Superior temporal gyrus (tissue), 1 donor: ENCODE data around the gene ARFGAP3.

Experiments used
- DNase-seq: peaks from one replicate; pipeline ENCODE4 v3.0.0-alpha.2; 2016; ENCODE audit errors: extremely low spot score

Gene ARFGAP3

DNA sequence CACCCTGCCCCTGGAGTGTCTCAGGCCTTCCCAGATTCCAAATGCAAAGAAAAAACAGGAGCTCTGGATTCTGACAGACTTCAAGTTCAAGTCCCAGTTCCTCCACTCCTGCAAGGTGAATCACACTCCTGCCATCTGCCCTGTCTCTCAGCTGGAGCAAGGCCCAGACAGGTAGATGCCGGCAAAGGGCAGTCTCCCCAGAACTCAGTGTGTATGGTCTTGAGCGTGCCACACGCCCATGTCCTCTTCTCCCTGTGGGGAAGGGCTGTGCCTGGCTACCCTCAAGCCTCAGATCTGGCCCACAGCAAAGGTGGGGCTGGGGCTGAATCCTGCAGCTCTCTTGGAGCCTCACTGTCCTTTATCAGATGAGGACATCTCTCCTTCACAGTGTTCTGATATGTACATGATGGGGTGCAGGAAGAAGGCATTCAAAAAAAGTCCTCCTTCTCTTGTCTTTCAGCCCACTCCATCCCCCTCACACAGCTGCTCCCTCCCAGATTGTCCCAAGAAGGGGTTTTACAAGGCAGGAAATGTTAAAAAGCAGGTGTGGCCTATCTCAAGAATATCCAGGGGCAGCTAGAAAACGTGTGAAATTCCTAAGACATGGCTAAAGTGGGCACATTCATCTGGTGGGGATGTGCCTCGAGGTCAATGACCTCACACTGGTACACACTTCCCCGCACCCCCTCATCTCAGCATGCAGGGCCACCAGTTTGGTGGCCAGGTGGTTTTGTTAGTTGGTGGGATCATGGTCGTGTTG is 27.7 kb upstream of the ARFGAP3 start:
- no peak for DNase-seq

GRCh38 chr22:42883970-42884369 is 26.9 kb upstream of the ARFGAP3 start:
- no peak for DNase-seq

DNA sequence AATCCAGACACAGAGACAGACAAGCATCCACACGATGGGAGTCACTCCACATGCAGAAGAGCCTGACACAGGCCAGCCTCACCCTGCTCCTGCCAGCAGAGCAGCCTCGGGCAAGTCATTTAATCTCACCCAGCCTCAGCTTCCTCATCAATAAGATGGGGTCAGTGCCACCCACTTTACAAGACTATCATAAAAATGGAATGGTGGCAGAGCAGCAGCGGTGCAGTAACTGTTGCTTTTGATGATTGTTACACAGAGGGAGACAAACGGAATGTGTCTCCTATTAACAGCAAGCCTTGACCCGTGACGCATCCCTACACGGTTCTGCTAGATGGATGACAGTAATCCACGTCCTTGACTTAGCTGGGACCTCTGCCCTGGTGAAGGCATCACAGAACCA is 26.0 kb upstream of the ARFGAP3 start:
- no peak for DNase-seq

- DNase-seq, result no peak
Measured at GRCh38 chr22:42881982-42882656, 25.0 kb upstream of the ARFGAP3 start.

GRCh38 chr22:42881298-42881697 is 24.2 kb upstream of the ARFGAP3 start:
- no peak for DNase-seq

GRCh38 chr22:42880815-42881214 is 23.7 kb upstream of the ARFGAP3 start:
- DNase-seq, result no peak

DNA sequence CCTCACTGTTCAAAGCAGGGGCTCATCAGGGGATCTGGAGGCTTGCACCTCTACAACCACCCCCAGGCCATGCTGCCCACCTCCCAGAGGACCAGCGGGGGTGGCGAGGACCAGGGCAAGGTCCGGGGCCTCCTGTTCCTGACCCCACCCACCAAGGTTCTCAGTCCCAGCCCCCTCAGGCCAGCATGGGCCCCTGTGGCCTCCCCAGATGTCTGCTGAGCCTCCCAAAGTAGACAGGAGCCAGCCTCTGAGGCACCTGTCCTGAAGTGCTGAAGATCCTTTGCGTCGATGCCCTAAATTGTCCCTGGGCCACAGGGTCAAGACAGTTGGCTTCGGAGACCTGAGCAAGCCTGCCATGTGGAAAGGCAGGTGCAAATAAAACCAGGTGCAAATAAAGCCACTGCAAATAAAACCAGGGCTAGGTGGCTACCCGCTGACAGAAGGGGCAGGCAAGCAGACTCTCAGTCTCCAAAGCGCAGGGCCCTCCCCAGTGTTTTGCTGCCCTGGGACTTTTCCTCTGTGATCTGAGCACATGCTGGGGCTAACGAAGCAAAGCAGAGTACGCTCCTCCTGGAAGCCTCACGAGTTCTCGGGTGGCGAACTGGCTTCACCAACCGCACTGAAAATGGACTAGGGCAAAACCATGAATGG is 22.4 kb upstream of the ARFGAP3 start:
- no peak for DNase-seq

DNA sequence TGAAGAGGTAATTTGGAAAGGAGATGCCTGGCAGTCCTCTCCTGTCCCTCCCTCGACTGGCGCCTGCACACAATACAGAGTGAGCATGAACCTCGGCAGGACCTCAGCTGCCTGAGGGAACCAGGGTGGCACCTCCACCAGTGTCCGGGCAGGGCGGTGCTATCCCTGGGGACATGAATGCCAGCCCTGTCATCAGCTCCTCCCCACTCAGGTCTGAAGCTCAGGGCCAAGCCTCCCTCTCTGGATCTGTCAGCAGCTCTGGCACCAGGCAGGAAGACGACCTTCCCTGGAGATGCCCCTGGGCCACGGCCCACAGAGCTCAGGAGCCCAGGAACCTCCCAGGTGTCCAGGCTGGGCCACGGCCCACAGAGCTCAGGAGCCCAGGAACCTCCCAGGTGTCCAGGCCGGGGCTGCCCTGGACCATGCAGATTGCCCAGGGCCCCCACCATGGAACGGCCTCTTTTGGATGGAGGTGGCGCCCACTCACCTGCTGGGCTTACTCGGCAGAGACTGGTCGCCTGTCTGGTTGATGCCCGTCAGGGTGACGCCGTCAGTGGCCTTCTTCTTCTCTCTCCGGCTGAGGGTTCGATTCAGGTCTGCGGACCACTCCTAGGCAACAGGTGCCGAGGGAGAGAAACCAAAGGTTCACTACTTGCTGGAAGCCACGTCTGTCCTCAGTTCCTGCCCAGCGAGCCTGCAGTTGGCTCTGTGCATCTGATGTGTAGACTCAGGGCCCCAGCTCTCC is 21.7 kb upstream of the ARFGAP3 start:
- no peak for DNase-seq

DNA sequence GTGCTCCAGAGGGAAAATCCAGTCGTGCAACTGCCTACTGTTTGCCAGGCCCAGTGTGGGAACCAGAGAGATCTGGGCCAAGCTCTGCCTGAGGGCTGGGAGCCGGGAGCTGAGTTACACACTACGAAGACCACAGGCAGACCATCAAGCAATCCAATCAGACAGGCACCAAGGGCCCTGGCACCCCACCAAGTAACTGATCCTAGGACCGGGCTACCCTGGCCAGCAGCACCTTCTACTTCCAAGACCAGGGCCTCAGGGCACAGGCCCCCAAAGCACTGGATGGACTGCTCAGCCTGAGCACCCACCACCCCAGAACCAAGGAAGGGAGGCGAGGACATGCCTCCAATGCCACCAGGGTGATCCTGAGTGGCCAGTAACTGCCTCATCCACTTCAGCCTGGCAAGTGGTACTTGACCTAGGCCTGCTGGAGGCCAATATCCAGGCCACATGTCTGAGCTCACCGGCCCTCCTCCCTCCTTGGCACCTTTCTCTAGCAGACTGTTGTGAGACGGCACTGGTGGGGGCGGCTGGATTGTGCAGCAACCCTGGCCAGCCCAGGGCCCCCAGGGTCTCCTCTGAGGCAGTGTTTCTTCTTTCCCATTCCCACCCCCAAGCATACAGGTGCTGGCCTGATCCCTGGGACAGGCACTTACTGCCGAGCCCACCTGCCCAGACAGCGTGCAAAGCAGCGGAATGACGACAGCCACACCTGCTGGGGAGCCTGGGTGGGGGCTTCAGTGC is 20.7 kb upstream of the ARFGAP3 start:
- DNase-seq, result no peak

DNA sequence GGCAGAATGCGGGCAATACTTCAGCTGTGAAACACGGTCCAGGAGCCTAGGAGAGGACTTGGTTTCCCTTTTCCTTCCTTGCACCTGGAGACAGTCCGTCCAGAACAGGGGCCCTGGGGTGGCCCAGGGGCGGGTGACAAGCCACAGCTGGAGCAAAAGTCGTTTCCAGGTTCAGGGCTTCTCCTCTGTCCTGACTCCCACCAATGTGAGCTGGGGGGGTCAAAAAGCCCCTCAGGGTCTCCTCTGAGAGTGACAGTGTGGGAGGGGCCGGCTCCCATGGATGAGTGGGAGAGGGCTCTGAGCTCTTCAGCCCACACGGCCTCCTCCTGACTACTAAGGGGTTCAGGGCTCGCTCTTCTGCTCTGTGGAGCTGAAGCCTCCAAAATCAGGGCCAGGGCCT is 20.1 kb upstream of the ARFGAP3 start:
- DNase-seq, result no peak

GRCh38 chr22:42876041-42876440 is 19.0 kb upstream of the ARFGAP3 start:
- DNase-seq, result no peak

DNA sequence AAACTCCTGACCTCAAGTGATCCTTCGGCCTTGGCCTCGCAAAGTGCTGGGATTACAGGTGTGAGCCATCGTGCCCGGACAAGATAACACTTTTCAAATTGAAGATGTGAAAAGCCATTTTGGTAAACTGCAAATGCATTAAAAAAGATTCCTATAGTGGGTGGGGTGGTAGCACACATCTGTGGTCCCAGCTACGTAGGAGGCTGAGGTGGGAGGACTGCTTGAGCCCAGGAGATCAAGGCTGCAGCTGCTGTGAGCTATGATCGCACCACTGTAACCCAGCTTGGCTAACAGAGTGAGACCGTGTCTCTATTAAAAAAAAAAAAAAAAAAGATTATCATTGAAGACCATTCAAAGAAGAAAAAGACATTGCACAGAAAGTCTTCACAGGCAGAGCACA is 16.9 kb upstream of the ARFGAP3 start:
- DNase-seq, result no peak

DNA sequence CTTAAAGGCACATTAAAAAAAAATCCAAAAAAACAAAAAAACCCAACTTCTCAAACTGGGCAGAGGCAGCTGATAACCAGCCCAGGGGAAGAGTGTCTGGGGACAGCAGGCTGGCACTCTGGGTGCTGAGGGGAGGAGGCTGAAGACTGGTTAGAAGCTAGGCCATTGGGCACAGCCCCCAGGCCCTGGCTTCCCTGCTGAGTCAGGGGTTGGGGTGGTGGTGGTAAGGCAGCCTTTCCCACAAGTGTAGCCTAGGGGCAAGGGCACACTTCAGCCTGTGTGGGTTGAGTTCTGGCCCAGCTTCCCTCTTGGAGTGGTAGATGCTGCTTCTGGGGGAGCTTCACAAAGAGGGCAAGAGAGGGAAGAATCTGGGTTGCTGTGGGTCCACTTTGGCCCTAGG is 16.3 kb upstream of the ARFGAP3 start:
- no peak for DNase-seq

- DNase-seq, result no peak
Measured at GRCh38 chr22:42872821-42873220, 15.7 kb upstream of the ARFGAP3 start.

DNA sequence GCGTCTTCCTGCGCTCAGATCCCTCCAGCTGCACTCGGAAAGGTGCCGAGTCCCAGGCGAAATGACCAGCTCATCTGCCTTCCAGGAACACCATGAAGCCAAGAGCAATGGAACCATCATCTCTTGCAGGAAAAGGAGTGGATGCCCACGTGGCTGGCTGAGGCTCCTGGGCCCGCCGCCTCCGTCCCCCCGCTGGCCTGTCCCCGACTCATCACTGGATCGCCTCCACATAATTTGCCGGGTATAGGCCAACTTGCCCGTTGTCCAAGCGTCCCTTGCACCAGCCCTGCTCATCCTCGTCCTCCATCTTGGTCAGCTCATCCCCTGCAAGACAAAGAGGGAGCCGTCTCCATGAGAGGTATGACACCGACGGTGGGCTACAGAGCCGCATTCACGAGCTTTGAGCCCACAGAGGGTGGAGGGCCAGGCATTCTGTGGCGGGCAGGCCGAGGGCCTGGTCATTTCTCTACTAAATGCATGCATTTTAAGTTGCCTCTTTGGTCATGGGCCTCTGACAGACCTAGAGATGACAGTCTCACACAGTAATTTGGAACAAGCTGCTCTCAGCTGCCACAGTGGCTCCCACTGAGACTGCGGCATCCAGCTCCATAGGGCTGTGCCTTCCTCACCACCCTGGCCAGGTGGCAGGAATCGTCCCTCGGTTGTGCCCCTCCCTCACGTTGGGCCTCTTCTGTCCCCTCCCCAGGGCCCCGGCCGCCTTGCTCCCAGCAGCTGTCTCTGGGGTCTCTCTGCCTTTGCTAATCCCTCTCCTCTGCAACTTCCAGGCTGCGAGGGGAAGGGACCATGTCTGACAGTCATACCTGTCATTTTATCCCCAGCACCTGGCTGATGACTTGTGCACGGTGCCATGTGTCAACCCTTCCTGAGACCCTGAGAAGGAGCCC is 14.3 kb upstream of the ARFGAP3 start:
- DNase-seq, result no peak

DNA sequence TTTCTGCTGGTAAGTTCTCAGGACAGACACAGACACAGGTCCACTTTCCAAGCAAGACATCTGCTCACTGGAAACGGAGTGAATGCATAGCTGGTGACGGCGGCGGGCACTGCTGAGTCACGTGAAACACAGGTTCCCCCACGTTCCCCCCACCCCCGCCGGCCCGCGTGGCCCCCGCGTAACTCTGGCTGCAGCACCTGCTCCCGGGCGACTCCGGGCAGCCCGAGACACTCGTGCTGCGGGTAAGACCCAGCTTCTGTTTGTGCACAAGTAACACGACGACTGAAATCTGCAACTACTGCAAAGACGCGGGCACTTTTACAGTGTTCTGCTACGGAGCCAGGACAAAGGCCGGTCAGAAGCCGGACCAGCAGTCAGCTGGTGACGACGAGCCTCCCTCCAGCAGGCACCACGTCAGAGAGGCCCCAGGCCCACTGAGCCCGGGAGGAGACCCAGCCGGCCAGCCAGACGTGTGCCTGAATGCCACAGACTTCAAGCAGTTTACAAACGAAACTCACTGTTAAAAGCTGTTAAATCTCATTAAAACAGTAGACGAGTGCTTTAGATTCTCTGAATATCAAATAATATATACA is 12.9 kb upstream of the ARFGAP3 start:
- no peak for DNase-seq

DNA sequence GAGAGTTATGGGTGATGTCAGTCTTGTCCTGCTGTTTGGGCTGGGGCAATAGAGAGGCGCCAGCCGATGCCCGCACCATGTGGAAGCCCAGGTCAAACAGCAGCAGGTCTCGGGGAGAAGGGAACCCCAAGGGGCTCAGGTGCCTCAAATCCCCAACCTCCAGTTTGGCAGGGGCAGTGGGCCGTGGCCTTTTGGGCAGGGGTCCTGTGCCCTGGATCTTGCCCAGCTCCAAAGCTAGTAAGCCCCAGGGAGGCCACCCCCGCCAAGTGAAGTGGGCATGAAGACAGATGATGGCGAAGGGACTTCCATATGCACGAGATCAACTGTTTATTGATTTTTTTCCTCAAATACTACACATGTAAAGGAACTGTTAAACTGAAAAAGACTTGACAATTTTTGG is 12.4 kb upstream of the ARFGAP3 start:
- DNase-seq, result no peak

- DNase-seq, result peak; percentile 25
Measured at GRCh38 chr22:42868751-42869251, 11.7 kb upstream of the ARFGAP3 start.

DNA sequence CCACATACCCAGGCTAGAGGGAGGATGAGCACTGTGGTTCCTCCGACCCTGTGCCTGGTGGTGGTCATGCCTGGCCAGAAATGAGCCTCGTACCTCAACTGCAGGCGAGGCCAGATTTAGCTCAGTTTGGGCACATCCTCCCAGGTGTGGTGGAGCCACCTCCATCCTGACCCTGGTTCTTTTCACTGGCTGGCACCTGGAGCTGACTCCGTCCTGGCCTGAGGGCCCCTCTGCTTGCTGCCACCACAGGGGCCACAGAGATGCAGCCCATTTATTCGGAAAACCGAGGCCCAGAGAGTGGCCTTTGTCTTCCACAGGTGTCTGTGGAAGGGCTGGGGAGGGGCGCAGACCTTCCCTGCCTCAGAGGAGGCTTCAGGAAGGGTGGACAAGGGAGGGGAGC is 9.0 kb upstream of the ARFGAP3 start:
- DNase-seq, result no peak

- DNase-seq, result no peak
Measured at GRCh38 chr22:42865536-42865935, 8.5 kb upstream of the ARFGAP3 start.
